GM18507 (cell line): ENCODE measurements around the gene ADAMTS2.

Experiments
- DNase-seq: peaks from one replicate; pipeline ENCODE4 v3.0.0; 2011; ENCODE audit warnings: low read depth; ENCODE audit not compliant: insufficient read length; ENCODE audit errors: extremely low spot score
- FAIRE-seq: peaks from 2 replicates; lab custom pipeline; 2011; peaks lifted over from hg19 to GRCh38; lab: Jason Lieb, UNC

The ADAMTS2 gene

GRCh38 chr5:179160584-179160983 is 184.7 kb downstream of the ADAMTS2 start:
- DNase-seq (no peak), FAIRE-seq (no peak)

DNA sequence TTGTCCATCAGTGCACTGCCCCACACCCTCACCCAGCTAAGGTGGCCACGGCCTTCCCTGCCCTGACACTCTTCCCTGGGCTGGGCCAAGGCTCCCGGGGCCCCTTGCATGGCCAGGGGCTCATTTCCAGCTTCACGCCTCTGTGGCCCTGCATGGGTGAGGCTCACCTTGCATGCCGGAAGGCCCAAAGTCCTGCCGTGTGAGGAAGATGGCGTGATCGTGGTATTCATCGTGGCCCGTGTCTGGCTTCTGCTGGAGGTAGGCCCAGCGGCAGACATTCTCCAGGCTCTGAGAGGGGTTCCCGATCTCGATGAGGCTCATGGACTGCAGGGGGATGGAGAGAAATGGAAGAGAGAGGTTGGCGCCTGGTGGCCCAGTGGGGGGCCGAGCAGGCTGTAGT is 186.7 kb downstream of the ADAMTS2 start:
- FAIRE-seq (no peak), DNase-seq (no peak)

DNA sequence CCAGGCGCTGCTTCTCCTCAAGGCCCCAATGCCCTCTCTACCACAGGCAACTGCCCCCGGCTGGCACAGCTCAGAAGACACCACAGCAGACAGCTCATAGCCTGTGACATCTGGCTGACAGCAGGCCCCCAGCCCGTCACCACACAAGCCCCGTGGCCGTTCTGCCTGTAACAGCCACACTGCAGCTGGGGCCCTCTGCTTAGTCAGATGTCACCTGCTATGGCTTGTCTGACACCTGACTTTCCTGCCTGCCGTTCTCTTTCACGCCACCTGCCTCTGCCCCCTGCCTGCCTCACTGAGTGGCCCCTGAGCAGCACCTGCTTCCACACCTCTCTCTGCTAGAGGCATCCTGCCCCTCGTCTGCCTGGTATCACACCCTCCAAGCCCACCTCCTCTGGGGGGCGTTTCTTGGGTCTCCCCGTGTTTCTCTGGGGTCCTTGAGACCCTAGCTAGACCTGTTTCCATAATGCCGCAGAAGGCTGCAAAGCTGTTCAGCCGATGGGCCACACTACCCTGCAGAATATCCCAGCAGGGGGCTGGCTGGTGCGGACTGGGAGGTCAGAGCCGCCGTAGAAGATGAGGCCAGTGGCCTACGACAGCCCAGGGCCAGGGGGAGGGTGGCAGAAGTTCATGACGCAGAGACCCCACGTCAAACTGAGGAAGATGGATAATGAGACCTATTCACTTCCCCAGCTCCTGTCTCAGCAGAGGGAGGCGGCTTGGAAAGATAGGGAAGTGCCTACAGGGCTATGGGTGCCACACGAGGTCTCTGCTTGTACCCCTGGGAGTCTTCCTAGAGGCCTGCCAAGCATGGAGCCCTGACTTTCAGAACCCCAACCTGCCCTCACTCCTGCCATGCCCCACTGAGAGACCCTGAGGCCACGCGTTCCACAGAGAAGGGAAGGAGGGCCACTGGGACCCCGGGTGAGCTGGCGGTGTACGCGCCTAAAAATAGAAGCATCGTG is 190.0 kb downstream of the ADAMTS2 start:
- DNase-seq (no peak), FAIRE-seq (no peak)

GRCh38 chr5:179154346-179154990 is 190.8 kb downstream of the ADAMTS2 start:
- DNase-seq (no peak), FAIRE-seq (no peak)

DNA sequence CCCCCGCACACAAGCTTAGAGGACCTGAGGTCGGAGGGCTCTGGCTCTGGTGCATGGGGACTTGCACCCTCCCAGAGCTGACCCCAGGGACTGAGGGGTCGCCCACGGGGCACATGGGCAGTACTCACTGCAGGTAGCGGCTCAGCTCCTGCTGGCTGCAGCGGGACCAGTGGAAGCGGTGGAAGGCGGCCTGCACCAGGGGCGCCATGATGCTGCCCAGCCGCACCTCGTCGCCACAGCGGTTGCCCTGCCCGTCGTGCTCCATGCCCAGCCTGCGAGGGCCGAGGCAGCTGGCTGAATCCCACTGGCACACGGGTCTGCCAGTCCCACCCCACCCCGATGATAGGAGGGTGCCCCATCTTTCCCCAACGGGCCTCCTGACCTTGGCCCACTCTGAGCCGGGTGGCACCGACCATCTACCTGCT is 191.3 kb downstream of the ADAMTS2 start:
- DNase-seq (no peak), FAIRE-seq (no peak)

- DNase-seq (no peak), FAIRE-seq (no peak)
Measured at GRCh38 chr5:179153341-179153901, 191.8 kb downstream of the ADAMTS2 start.

- DNase-seq: no peak
- FAIRE-seq: no peak
Measured at GRCh38 chr5:179152941-179153340, 192.3 kb downstream of the ADAMTS2 start.

GRCh38 chr5:179152144-179152895 is 192.9 kb downstream of the ADAMTS2 start:
- FAIRE-seq: no peak
- DNase-seq: no peak

- FAIRE-seq (no peak), DNase-seq (no peak)
Measured at GRCh38 chr5:179151286-179152118, 193.8 kb downstream of the ADAMTS2 start.

- DNase-seq (no peak), FAIRE-seq (no peak)
Measured at GRCh38 chr5:179150011-179150410, 195.2 kb downstream of the ADAMTS2 start.

DNA sequence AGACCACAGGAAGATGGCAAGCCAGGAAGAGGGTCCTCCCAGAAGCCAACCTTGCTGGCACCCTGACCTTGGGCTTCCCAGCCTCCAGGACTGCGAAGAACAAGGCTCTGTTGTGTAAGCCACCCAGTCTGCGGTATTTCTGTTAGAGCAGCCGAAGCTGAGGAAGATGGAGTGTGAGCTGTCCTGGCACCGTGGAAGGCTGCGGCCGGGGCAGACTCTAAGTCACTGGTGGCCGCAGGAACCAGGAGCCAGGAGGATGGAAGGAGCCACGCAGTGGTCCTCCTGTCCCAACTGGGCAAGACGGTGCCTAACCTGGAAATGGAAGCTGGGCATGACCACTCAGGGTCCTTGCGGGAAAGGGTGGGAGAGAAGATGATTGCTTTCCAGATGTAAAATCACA is 196.0 kb downstream of the ADAMTS2 start:
- no peak for DNase-seq
- FAIRE-seq: no peak

GRCh38 chr5:179148703-179149170 is 196.5 kb downstream of the ADAMTS2 start:
- FAIRE-seq: no peak
- no peak for DNase-seq

DNA sequence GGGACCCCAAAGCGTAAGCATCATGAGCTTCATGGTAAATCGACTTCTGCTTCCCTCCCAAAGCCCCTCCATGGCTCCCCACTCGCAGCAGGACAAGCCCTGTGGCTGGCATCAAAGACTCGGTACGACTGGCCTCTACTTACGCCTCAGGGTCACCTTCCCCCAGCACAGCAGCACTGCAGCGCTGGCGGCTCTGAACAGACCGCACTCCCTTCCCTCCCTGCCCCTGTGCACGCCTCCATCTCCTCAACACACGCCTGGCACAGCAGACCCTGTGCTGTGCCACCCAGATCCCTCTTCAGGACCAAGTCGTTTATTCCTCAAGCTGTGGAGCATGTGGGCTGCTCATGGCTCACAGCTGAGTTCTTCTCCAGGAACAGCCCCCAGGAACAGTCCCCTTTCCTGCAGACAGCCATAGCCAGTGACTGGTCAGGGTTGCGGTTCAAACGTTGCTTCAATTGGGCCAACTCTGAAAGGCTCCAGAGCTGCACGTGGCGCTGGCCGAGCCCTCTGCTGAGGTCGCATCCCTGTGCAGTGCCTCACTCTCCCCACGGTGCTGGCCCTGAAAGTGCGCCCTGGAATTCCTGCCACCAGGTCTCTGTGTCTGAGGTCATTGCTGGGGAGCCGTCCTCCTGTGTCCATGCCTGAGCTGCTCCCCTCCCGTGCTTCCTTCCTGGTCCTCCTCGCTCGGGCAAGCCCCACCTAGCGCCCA is 197.1 kb downstream of the ADAMTS2 start:
- FAIRE-seq (no peak), DNase-seq (no peak)

GRCh38 chr5:179146277-179146676 is 199.0 kb downstream of the ADAMTS2 start:
- no peak for DNase-seq
- FAIRE-seq: no peak

GRCh38 chr5:179143446-179143845 is 201.8 kb downstream of the ADAMTS2 start:
- FAIRE-seq: no peak
- DNase-seq: no peak

DNA sequence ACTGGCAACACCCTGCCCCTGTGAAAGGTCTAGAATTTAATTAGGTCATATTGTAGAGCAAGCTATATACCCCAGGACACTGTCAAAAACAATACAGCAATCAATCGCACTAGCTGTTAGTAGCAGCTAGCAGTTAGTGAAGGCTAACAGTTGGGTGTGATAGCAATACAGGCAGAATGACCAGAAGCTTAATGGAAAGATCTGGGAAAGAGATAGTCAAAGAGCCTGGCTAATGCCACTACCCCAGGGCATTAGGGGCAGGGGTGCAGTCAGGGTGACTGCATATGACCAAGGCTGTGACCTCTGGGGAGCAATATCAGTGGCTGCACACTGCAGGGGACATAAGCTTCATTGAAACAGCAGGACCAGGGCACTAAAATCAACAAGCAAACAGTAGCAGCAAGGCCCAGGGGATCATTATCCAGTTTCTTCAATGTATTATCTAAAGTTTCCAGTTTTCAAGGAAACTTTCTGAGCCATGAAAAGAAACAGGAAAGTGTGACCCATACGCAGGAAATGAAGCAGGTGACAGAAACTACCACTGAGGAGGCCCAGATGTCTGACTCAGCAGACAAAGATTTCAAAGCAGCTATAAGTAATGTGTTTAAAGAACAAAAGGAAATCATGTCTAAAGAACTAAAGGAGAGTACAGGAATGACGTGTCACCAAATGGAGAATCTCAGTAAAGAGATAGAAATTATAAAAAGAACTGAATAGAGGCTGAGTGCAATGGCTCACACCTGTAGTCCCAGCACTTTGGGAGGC is 202.6 kb downstream of the ADAMTS2 start:
- DNase-seq: no peak
- no peak for FAIRE-seq

- FAIRE-seq: no peak
- no peak for DNase-seq
Measured at GRCh38 chr5:179141867-179142266, 203.4 kb downstream of the ADAMTS2 start.

DNA sequence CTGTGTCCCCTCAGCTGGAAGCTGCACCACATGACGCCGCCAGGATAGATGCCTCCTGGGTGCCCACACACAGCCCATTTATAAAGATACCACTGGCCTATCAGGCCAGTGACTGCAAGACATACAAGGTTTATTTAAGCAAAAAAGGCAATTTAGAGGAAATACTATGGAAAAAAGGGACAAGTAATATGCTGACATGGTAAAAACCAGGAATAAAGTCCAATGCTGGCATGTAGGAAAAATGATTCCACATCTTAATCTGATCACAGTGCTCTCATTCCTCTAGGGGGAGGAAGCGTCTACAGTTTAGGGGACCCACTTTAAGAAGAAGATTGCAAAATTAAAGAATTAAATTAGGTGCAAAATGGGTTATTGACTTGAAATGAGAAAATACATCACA is 205.0 kb downstream of the ADAMTS2 start:
- DNase-seq: no peak
- FAIRE-seq: no peak
